HT-29 (cell line): ENCODE results near the gene ZC3H12D. TPM values are rescaled to one million over a fixed set of nuclear protein-coding genes. Genes with fewer than 3 reads are reported as not detected.
"Not testable (repeated sequence)": the region's sequence is repeated elsewhere in the genome, so short reads cannot be mapped to it uniquely, and the experiment has no call there.

Source experiments
- DNase-seq: peaks from one replicate; pipeline ENCODE4 v3.0.0-alpha.2; 2015; ENCODE audit warnings: low spot score
- total RNA-seq: library from RNA; depleted of rRNA; stranded (reverse); fragments of >200 nt; shearing (Covaris generic); gene quantifications from 2 replicates; pipeline ENCODE4 v1.2.3, GENCODE V29; 2014; rRNA removed

The ZC3H12D gene
- total RNA-seq = not detected in 2 replicates

DNA sequence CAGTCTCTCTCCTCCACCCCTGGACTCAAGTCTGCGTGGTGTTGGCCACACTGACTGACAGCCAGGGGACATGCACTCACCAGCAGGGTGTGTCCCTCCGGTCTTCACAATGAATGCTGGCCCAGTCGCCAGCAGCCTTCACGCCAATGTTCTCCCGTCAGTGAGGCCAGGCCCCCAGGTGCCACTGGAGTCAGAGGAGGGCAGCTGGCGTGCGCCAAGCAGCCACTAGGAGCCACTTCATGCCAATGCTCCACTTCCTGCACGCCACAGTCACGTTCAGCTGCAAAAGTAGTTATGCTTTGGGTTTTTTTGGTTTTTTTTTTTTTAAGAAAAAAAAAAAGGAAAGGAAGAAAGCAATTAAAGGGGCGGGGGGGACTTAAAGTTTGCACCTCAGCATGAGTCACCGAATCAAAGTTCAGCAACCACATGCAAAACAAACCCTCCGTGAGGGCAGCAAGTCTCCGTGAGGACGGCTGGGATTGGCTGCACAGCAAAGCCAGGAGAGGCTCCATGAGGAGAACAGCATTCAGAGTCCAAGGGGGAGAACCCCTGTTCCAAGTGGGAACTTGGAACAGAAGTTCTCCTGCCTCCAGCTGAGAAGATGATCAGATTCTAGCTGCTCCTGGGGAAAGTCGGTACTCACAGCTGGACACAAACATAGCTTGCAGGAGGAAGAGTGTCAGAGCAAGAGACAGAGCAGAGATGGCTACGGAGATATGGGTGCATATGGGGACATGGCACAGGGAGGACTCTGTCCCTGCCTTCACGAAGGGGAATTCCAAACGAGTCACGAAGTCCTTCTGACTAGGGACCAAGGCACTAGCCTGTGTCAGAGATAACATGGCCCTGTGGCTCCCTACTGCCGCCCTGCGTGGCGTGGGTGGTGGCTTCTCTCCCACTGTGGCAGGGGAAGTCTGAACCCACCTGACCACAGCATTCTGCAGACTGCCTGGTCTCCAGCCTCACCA lies at the start of gene ZC3H12D:
ZC3H12D (minus strand) TSS at position 282 of the 968 bp plus-strand sequence. CDS start 10,471 bp downstream, outside the sequence.
- peak; percentile 60 for DNase-seq

DNA sequence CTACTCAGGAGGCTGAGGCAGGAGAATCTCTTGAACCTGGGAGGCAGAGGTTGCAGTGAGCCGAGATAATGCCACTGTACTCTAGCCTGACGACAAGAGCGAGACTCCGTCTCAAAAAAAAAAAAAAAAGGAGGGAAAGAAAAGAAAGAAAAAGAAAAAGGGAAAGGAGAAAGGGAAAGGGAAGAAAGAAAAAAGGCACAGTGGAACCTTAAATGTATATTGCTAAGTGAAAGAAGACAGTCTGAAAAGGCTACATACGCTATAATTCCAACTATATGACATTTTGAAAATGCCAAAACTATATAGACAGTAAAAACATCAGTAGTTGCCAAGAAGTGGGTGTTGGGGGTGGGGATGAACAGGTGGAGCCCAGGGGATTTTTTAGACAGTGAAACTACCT lies 44.8 kb upstream of the ZC3H12D start:
- no peak for DNase-seq

DNA sequence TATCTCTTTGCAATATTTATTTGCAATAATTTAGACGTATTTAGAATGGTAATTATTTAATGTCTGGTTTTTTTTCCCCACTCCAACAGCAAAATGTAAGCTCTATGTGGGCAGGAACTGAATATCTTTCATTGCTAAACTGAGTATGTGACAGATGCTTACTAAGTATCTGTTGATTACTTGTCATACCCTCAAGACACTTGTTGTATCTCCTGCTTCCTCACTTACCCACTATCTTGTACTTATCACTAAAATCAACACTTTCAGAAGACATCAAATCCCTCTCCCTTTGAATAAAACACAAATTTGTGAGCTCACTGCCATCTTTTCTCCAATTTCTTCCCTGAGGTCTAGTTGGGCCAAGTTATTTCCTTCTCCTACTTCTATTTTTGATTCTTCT lies 30.7 kb upstream of the ZC3H12D start:
- no peak for DNase-seq

DNA sequence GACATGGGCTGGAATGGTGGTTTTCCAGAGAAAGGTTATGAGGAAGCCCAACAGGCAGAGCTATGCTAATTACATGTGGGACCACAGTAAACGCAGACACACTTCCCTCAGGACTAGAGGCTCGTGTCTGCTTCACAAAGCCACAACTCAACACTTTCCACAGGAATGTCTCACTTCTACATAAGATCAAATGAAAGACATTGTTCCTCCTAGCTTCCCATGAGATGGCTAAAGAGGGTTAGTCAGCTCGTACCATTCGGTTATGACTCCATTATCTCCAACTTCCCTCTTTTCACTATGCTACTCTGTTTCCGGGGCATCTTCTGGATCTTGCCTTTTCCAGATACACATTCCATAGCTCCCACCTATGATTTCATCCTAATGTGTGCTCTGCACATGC lies 29.1 kb upstream of the ZC3H12D start:
- no peak for DNase-seq

DNA sequence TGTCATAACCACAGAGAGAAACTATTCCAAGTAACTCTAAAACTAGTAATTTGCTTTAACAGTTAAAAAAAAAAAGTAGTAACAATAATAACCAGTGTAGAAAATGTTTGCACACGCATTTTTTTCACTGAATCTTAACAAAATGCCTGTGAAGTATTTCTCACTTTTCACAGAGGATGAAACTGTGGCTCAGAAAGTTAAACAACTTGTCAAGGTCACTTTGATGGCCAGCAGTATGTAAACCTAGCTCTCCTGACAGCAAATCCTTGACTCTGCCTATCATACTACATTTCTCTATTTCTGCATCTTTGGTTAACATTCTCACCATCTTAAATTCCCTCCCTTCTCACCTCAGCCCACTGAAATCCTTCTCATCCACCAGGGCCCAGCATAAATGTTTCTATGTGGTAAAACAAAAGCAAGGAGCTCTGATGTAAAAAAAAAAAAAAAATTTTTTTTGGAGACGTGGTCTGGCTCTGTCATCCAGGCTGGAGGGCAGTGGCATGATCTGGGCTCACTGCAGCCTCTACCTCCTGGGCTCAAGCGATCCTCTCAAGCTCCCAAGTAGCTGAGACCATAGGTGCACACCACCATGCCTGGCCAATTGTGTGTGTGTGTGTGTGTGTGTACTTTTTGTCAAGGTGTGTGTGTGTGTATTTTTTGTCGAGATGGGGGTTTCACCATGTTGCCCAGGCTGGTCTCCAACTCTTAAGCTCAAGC lies 26.1 kb upstream of the ZC3H12D start:
- no peak for DNase-seq

DNA sequence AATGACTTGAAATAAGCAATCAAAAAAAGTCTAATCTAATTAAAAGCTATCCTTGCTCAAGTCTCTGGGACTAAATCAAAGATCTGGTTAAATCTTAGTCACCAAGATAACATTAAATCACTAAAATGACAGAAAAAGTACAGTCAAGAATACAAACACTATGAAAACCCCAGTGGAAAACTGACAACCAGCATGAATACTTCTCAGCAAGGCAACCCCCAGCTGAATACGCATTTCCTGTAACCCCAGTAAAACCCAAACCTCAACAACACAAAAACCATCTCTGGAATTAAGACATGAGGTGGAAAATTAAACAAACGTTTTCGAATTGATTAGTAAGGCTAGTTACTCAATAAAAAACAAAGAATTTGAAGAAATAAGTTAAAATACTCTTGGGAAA lies 23.7 kb upstream of the ZC3H12D start:
- DNase-seq = no peak

GRCh38 chr6:149503872-149504271 lies 19.1 kb upstream of the ZC3H12D start:
- no peak for DNase-seq

- no peak for DNase-seq
Observed at GRCh38 chr6:149503276-149503675, 18.5 kb upstream of the ZC3H12D start.

DNA sequence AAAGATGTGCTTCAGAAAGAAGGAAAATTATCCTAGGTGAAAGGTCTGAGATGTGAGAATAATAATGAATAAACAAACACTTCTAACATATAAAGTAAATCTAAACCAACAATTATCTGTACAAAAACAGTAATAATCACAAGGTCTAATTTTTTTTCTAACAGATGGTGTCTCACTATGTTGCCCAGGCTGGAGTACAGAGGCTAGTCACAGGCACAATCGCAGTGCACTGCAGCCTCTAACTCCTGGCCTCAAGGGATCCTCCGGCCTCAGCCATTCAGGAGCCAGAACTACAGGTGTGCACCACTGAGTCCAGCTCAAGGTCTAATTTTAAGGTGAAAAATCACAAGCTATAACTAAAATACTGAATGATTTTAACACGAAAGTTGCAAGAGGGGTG lies 17.0 kb upstream of the ZC3H12D start:
- DNase-seq = no peak

- no peak for DNase-seq
Observed at GRCh38 chr6:149501201-149501600, 16.4 kb upstream of the ZC3H12D start.

DNA sequence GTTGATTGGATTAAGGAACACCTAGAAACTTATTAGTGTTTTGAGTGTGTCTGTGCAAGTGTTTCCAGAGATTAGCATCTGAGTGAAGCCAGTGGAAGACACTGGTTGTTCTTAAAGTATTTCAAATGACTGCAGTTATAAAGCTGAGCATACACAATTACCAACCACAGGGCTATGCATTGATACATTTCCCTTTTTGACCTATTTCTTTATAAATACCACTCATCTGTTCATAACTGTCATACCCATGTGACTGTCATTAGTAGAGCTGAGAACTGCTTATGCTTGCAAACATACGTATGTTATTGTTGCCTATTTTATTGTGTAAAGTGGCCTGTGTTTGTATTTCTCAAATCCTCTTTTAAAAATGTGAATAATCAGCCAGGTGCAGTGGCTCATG lies 15.3 kb upstream of the ZC3H12D start:
- DNase-seq = no peak

DNA sequence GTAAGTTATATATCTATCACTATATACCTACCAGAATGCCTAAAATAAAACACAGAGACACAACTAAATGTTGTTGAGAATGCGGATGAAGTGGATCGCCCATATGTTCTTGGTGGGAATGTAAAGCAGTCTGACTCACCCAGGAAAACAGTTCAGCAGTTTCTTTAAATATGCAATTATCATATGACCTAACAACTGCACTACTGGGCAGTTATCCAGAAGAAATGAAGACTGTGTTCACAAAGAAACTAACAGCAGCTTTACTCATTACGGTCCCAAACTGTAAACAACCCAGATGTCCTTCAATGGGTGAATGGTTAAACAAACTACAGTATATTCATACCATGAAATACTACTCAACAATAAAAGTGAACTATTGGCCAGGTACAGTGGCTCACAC lies 14.3 kb upstream of the ZC3H12D start:
- no peak for DNase-seq

DNA sequence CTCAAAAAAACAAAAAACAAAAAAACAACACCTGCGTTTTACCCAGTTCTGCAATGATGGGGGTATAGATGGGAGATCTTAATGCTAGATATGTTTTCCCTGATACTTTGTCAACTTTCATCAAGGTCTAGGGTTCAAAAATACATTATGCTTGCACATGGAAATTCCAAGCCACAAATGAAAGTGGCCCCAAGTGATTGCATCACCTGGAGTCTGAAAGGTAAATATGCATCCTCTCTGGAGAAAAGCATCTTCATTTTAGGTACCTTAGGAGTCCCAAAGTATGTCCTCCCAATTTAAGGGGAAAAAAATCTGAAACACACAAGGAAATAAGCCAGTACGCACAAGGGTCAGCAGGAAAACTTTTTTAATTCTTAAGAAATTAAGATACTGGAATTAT lies 12.6 kb upstream of the ZC3H12D start:
- no peak for DNase-seq

GRCh38 chr6:149496597-149496996 lies 11.8 kb upstream of the ZC3H12D start:
- not testable (repeated sequence) for DNase-seq

DNA sequence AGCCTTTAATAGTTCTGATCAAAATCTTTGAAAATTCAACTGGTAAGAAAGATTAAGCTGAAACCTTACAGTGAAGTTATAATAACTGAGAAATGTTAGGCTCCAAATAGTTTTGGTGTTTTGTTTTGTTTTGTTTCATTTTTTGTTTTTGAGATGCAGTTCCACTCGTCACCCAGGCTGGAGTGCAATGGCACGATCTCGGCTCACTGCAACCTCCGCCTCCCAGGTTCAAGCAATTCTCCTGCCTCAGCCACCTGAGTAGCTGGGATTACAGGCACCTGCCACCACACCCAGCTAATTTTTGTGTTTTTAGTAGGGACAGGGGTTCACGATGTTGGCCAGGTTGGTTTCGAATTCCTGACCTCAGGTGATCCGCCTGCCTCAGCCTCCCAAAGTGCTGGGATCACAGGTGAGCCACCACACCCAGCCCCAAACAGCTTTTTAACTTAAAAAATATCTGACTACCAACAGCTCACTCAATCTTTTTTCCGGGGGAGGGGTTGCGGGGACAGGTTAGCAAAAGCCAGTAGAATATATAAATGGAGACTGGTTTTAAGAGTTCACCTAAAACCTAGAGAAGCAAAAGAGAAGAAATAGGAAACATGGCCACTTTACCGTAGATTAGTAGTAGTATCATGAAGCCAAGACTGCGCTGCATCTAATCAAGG lies 10.7 kb upstream of the ZC3H12D start:
- not testable (repeated sequence) for DNase-seq

DNA sequence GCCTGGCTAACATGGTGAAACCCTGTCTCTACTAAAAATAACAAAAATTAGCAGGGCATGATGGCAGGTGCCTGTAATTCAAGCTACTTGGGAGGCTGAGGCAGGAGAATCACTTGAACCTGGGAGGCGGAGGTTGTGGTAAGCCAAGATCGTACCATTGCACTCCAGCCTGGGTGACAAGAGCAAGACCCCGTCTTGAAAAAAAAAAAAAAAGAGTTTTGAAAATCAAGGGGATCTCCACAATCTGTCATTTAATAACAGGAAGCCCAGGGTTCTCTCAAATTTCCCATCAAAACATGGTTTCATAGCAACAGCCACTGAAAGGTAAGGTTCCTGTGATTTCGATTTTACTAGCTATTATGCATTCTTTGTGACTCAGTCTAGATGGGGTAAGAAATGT lies 10.0 kb upstream of the ZC3H12D start:
- DNase-seq = not testable (repeated sequence)

- DNase-seq = no peak
Observed at GRCh38 chr6:149493761-149494320, 9.0 kb upstream of the ZC3H12D start.

DNA sequence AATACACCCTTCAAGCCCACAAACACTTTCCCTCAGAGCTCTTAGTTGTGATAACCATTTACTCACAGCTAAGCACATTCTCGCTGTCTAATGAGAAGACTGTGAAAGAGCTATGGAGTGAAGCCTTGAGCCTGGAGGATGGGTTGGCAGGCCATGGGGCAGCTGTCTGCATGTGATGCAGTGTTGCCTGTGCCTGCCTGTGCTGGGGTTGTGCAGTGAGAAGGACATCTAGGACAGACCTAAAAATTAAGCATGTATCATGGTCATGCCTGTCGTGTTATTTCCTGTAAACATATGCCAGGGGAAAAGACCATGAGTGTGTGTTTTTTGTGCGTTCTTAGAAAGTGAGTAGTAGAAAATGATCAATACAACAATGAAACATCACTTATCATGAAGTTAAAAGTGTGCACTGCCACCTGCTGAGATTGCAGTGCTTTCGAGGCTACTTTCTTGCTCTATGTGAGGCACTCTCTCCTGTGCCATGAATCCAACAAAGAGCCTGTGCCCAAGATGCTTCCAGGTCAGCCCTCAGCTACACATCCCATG lies 8.1 kb upstream of the ZC3H12D start:
- no peak for DNase-seq

GRCh38 chr6:149489967-149490366 lies 5.2 kb upstream of the ZC3H12D start:
- no peak for DNase-seq

GRCh38 chr6:149488815-149489214 lies 4.0 kb upstream of the ZC3H12D start:
- no peak for DNase-seq

DNA sequence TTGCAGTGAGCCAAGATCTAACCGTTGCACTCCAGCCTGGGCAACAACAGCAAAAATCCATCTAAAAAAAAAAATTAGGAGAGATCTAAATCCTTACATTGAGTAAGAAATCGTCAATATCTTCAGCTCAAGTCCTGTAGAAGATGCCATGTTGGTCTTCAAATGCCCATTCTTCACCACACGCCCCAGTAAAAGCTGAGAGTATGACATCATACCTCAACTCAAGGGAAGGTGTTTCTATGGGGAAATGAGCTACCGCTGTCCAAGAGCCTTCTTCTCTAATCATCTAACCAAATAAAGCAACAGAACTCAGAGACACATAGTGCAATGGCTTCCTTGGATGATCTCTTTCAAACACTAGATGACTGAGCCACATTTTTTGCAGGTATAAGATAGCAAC lies 2.5 kb upstream of the ZC3H12D start:
- no peak for DNase-seq
